GM23248 (cell line): ENCODE data around the gene KRT26. TPM values are rescaled to one million over a fixed set of nuclear protein-coding genes. Genes with fewer than 3 reads are reported as not detected.

ENCODE experiments used
- DNase-seq: peaks from one replicate; pipeline ENCODE4 v3.0.0-alpha.2; 2015
- H2AFZ ChIP-seq: fragments of 200-600 bp; sonication (generic); 2 replicates; pipeline ENCODE4 v1.6.1; 2016; ENCODE audit warnings: antibody characterized with exemption
- H3F3A ChIP-seq: fragments of 200-600 bp; sonication (generic); 2 replicates; pipeline ENCODE4 v1.6.1; 2016; ENCODE audit warnings: mild to moderate bottlenecking, antibody characterized with exemption, mixed run types; ENCODE audit not compliant: insufficient read depth
- H3K27ac ChIP-seq: fragments of 200-600 bp; sonication (generic); 2 replicates; pipeline ENCODE4 v1.5.1; 2016; ENCODE audit warnings: mild to moderate bottlenecking
- H3K27me3 ChIP-seq: fragments of 200-600 bp; sonication (generic); replicated peaks from 2 replicates; pipeline ENCODE4 v1.6.1; 2016; ENCODE audit warnings: mild to moderate bottlenecking; ENCODE audit not compliant: insufficient read depth
- H3K36me3 ChIP-seq: fragments of 200-600 bp; sonication (generic); 2 replicates; pipeline ENCODE4 v1.6.1; 2016; ENCODE audit warnings: low read depth, mild to moderate bottlenecking
- H3K4me1 ChIP-seq: fragments of 200-600 bp; sonication (generic); 2 replicates; pipeline ENCODE4 v1.6.1; 2016; ENCODE audit warnings: mild to moderate bottlenecking; ENCODE audit not compliant: insufficient read depth
- H3K4me2 ChIP-seq: fragments of 200-600 bp; sonication (generic); one replicate; pipeline ENCODE4 v1.6.1; 2016; ENCODE audit warnings: mild to moderate bottlenecking; ENCODE audit not compliant: unreplicated experiment
- H3K4me3 ChIP-seq: fragments of 200-600 bp; sonication (generic); 2 replicates; pipeline ENCODE4 v1.5.1; 2016; ENCODE audit warnings: mild to moderate bottlenecking
- H3K79me2 ChIP-seq: fragments of 200-600 bp; sonication (generic); 2 replicates; pipeline ENCODE4 v1.6.1; 2016; ENCODE audit warnings: mild to moderate bottlenecking; ENCODE audit not compliant: insufficient read depth
- H3K9ac ChIP-seq: fragments of 200-600 bp; sonication (generic); 2 replicates; pipeline ENCODE4 v1.6.1; 2016; ENCODE audit warnings: mild to moderate bottlenecking
- H3K9me2 ChIP-seq: fragments of 200-600 bp; sonication (generic); 2 replicates; pipeline ENCODE4 v1.6.1; 2016; ENCODE audit warnings: mixed run types, mild to moderate bottlenecking, moderate library complexity; ENCODE audit not compliant: insufficient read depth
- H3K9me3 ChIP-seq: fragments of 200-600 bp; sonication (generic); one replicate; pipeline ENCODE4 v1.6.1; 2017; ENCODE audit warnings: low read depth
- H4K20me1 ChIP-seq: fragments of 200-600 bp; sonication (generic); 2 replicates; pipeline ENCODE4 v1.6.0; 2016; ENCODE audit not compliant: insufficient read depth
- EZH2 ChIP-seq: fragments of 200-600 bp; sonication (generic); IDR thresholded peaks from 2 replicates; pipeline ENCODE4 v1.6.1; 2018; ENCODE audit warnings: antibody characterized with exemption, mild to moderate bottlenecking; ENCODE audit not compliant: insufficient read depth, poor library complexity, severe bottlenecking
- EZH2phosphoT487 ChIP-seq: fragments of 200-600 bp; sonication (generic); IDR thresholded peaks from 2 replicates; pipeline ENCODE4 v1.6.1; 2018; ENCODE audit warnings: antibody characterized with exemption, moderate library complexity, mild to moderate bottlenecking, low read depth; ENCODE audit not compliant: insufficient read depth
- WGBS, 2 experiments: methylation state at CpG; one replicate each; pipeline ENCODE4 v1.1.6; 2015 to 2017; ENCODE audit warnings: low lambda C conversion rate in 2 of 2, low coverage in 1 of 2; ENCODE audit errors: missing lambda C conversion rate in 2 of 2; 5-methylcytosine and 5-hydroxymethylcytosine counted together
- in situ Hi-C: fragments of 300-500 bp; cut with MboI; formaldehyde crosslinking; loops from 2 replicates; pipeline ENCODE4 v1.15.0; 2020
- polyA plus RNA-seq: library from polyadenylated mRNA; unstranded; fragments of >200 nt; fragmentation: Nextera tagmentation; extraction: Ambion mirVana; gene quantifications from 2 replicates; pipeline ENCODE4 v1.2.1, GENCODE V29; 2016
- total RNA-seq: library from RNA; depleted of rRNA; stranded (reverse); fragments of >200 nt; shearing (Covaris generic); gene quantifications from 2 replicates; pipeline ENCODE4 v1.2.3, GENCODE V29; 2014

Gene KRT26
- total and polyA plus RNA-seq, 2 experiments from 2014 or later, result not detected

DNA sequence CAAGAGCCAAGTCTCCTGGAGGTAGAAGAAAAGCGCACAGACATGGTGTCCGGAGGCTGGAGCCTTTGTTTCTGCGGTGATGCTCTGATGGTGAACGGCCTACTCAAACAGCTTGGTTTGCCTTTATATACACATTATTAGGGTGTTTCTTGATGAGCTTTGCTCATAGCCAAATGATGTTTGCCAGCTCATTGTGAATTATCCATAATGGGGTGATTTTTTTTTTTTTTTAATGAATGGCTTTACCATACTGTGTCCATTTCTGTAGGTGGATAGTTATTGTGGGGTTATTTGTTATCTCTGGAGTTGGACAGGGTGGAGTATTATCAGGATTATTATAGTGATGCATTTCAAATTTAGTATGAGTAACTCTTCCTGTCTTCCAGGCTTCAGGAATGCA is 10.4 kb upstream of the KRT26 start, which contains the start of gene KRT27:
Gene KRT27, minus strand, starts transcription at position 101 of the 400 bp plus-strand sequence. Its CDS starts 57 bp downstream, at position 44.
- H2AFZ ChIP-seq, result no peak within 1 kb of the TSS
- H3K27ac ChIP-seq, result no peak within 1 kb of the TSS
- no peaks in the 10 kb centered on the region for H3K79me2 ChIP-seq
- H3F3A ChIP-seq, result no peaks in the 10 kb centered on the region
- H3K36me3 ChIP-seq, result no peaks in the 10 kb centered on the region
- TF ChIP-seq EZH2, result no peak
- no peak for TF ChIP-seq EZH2phosphoT487
- H3K4me3 ChIP-seq, result no peak within 1 kb of the TSS
- in situ Hi-C loops, result loop anchor here (10.0 to 25.0 kb wide), 2 partner anchors 168 to 420 kb away; partner anchors contain the start of gene GJD3
- no peak for DNase-seq
- H3K4me1 ChIP-seq, result no peaks in the 10 kb centered on the region
- WGBS, 2 experiments, result 91 to 95% methylated on average over 4 of the region's 4 CpGs
- H3K9me3 ChIP-seq, result no peaks in the 10 kb centered on the region
- H3K9ac ChIP-seq, result no peak within 1 kb of the TSS
- no peaks in the 10 kb centered on the region; the same call in 1 of the 2 replicates for H4K20me1 ChIP-seq
- no peak within 1 kb of the TSS for H3K4me2 ChIP-seq
- H3K27me3 ChIP-seq, result peaks cover 31% of the 10 kb centered on the region
- no peaks in the 10 kb centered on the region for H3K9me2 ChIP-seq

DNA sequence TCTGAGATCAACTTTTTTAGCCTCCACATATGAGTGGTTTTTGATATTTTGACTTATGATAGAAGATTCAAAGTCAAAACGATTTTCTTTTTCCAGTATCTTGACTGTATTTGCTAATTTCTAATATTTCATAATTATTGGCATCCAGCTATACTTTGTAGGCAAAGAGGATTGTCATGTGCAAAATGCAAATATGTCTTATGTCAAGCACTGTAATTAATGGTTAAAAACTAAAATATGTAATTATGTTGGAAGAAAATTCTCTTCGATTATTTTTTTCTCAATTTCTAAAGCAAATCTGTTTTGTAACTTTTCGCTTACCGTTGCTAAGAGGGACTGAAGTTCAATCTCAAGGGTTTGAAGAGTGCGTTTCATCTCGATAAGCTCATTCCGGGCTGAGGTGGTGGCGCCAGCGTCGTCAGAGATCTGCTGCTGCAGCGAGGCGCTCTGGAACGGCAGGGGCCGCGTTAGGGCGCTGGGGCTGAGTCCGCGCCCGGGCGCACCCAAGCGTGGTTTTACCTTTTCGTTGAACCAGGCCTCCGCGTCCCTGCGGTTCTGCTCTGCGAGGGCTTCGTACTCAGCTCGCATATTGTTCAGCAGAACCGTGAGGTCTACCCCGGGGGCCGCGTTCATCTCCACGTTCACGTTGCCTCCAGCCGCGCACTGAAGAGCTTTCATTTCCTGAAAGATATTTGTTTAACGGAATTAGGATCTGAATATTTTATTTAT is 7.3 kb upstream of the KRT26 start:
- Histone ChIP-seq H3K27ac (no peak overlapping the region), H3K9me3 (no peaks in the 10 kb centered on the region), H2AFZ (no peak overlapping the region), H3K27me3 (peaks cover 60% of the 10 kb centered on the region), H3K4me1 (no peaks in the 10 kb centered on the region), H4K20me1 (no peaks in the 10 kb centered on the region), H3K4me3 (no peak overlapping the region), H3K36me3 (no peaks in the 10 kb centered on the region), H3K9me2 (no peaks in the 10 kb centered on the region), H3K9ac (no peak overlapping the region), H3K4me2 (peak overlapping the region; percentile 24), H3K79me2 (no peaks in the 10 kb centered on the region), H3F3A (no peaks in the 10 kb centered on the region)
- DNase-seq, result peak; percentile 6
- whole genome bisulfite sequencing, 2 experiments, result 16 to 18% methylated on average over 37 of the region's 37 CpGs
- TF ChIP-seq EZH2phosphoT487 (no peak), EZH2 (peak; percentile 75)
- in situ Hi-C loops, result loop anchor here (25.0 kb wide), 1 partner anchor 417 kb away; the partner anchor contains the start of gene GJD3

- in situ Hi-C loops, result loop anchor here (25.0 kb wide), 1 partner anchor 416 kb away; the partner anchor contains the start of gene GJD3
- Histone ChIP-seq H3K9me2 (no peaks in the 10 kb centered on the region), H3K27ac (no peak overlapping the region), H3F3A (no peaks in the 10 kb centered on the region), H3K9ac (no peak overlapping the region), H2AFZ (no peak overlapping the region), H3K36me3 (no peaks in the 10 kb centered on the region), H3K27me3 (peaks cover 65% of the 10 kb centered on the region), H3K4me1 (no peaks in the 10 kb centered on the region), H3K4me3 (no peak overlapping the region), H4K20me1 (no peaks in the 10 kb centered on the region), H3K9me3 (no peaks in the 10 kb centered on the region), H3K4me2 (no peak overlapping the region), H3K79me2 (no peaks in the 10 kb centered on the region)
- no peak for TF ChIP-seq EZH2phosphoT487
- no peak for DNase-seq
- 29 to 31% methylated on average over 5 of the region's 5 CpGs for WGBS, 2 experiments
These were observed 6.5 kb upstream of the KRT26 start for GRCh38 chr17:40778461-40778860.

DNA sequence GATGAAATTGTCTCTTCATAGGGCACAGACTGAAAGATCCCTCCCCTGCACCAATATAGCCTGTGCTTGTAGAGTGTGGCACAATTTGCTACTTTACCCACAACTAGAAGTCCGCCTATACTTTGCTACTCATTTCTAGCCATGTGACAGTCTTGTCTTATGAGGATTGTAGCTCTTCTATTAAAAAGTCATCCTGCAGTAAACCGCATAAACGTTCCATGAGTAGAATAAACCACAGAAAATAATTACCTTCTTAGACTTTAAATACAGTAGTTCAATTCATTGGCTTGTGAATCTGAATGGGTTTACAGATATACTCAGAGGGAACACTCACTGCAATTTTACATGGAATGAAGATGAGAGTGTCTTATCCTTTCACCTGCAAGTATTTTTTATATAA is 6.0 kb upstream of the KRT26 start:
- H3K27ac ChIP-seq, result no peak overlapping the region
- H3K9me3 ChIP-seq, result no peaks in the 10 kb centered on the region
- H3K4me2 ChIP-seq, result no peak overlapping the region
- H2AFZ ChIP-seq, result no peak overlapping the region
- no peaks in the 10 kb centered on the region for H3K4me1 ChIP-seq
- no peaks in the 10 kb centered on the region for H3K36me3 ChIP-seq
- H3K79me2 ChIP-seq, result no peaks in the 10 kb centered on the region
- DNase-seq, result no peak
- no peak overlapping the region for H3K9ac ChIP-seq
- peaks cover 68% of the 10 kb centered on the region for H3K27me3 ChIP-seq
- no peaks in the 10 kb centered on the region for H4K20me1 ChIP-seq
- in situ Hi-C loops, result loop anchor here (25.0 kb wide), 1 partner anchor 416 kb away; the partner anchor contains the start of gene GJD3
- no peak overlapping the region for H3K4me3 ChIP-seq
- WGBS, 2 experiments, result 83 to 85% methylated on average over 3 of the region's 3 CpGs
- no peaks in the 10 kb centered on the region for H3K9me2 ChIP-seq
- TF ChIP-seq EZH2phosphoT487, result no peak
- H3F3A ChIP-seq, result no peaks in the 10 kb centered on the region
